ENCODE results near the gene CORO2A.

The CORO2A gene

DNA sequence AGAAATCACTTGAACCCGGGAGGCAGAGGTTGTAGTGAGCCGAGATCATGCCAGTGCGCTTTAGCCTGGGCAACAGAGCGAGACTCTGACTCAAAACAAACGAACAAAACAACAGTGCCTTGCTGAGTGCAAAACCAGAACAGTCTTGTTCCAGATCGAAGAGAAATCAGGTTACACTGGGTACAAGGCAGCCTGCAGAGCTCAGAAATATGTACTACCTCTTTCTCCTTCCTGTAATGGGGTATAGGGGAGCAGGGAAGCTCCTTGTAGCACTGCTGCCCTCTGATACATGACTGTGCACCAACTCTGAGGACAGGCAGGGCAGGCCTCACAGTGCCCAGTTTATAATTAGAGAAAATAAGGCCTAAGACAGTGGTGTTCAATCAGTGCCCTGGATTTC lies 38.4 kb upstream of the CORO2A start:
- no peak for FAIRE-seq
- no peak for TF ChIP-seq POLR2AphosphoS5 (IDR thresholded peaks at IDR 0.05; ENCODE audit: low read depth, low read length)
- no peak for TF ChIP-seq POU2F2 (IDR thresholded peaks at IDR 0.05; ENCODE audit: low read depth, low read length)
- TF ChIP-seq POLR2A (IDR thresholded peaks at IDR 0.05; ENCODE audit: low read depth, low read length), result no peak
- TF ChIP-seq TAF1 (IDR thresholded peaks at IDR 0.05; ENCODE audit: low read depth, low read length), result no peak
- no peak for TF ChIP-seq SPI1 (IDR thresholded peaks at IDR 0.05; ENCODE audit: low read depth, low read length)
- no peak for TF ChIP-seq PAX5 (IDR thresholded peaks at IDR 0.05; ENCODE audit: insufficient read depth, low read length, severe bottlenecking)

DNA sequence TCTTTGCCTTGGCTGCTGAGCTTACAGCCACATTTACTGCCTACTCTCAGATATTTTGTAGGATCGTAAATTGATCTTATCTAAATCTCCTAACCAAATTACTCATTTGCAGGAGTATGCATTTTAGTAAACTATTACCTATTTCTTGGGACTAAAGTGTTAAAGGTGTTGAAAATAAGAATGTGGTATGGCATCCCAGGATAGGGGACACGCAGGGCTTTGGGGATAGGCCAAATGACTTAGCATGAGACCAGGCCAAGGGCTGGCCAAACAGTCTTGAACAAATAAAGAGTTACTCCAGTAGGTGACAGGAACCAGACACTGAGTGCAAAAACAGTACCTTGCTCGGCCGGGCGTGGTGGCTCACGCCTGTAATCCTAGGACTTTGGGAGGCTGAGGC lies 37.9 kb upstream of the CORO2A start:
- FAIRE-seq (no peak), DNase-seq (ENCODE audit: insufficient read length, low spot score) (no peak)
- TF ChIP-seq SPI1 (IDR thresholded peaks at IDR 0.05; ENCODE audit: low read depth, low read length), result no peak
- no peak for TF ChIP-seq POLR2AphosphoS5 (IDR thresholded peaks at IDR 0.05; ENCODE audit: low read depth, low read length)
- TF ChIP-seq TAF1 (IDR thresholded peaks at IDR 0.05; ENCODE audit: low read depth, low read length), result no peak
- TF ChIP-seq POU2F2 (IDR thresholded peaks at IDR 0.05; ENCODE audit: low read depth, low read length), result no peak
- no peak for TF ChIP-seq PAX5 (IDR thresholded peaks at IDR 0.05; ENCODE audit: insufficient read depth, low read length, severe bottlenecking)
- TF ChIP-seq POLR2A (IDR thresholded peaks at IDR 0.05; ENCODE audit: low read depth, low read length), result no peak

More for the DNA sequence above, 38.4 kb upstream of the CORO2A start:
- no peak for DNase-seq (ENCODE audit: insufficient read length, low spot score)

GRCh38 chr9:98229620-98230019 lies 37.2 kb upstream of the CORO2A start:
- TF ChIP-seq POLR2A (IDR thresholded peaks at IDR 0.05; ENCODE audit: low read depth, low read length) (no peak), TAF1 (IDR thresholded peaks at IDR 0.05; ENCODE audit: low read depth, low read length) (no peak), PAX5 (IDR thresholded peaks at IDR 0.05; ENCODE audit: insufficient read depth, low read length, severe bottlenecking) (no peak), SPI1 (IDR thresholded peaks at IDR 0.05; ENCODE audit: low read depth, low read length) (no peak), POU2F2 (IDR thresholded peaks at IDR 0.05; ENCODE audit: low read depth, low read length) (no peak), POLR2AphosphoS5 (IDR thresholded peaks at IDR 0.05; ENCODE audit: low read depth, low read length) (no peak)
- DNase-seq (ENCODE audit: insufficient read length, low spot score) (no peak), FAIRE-seq (no peak)

DNA sequence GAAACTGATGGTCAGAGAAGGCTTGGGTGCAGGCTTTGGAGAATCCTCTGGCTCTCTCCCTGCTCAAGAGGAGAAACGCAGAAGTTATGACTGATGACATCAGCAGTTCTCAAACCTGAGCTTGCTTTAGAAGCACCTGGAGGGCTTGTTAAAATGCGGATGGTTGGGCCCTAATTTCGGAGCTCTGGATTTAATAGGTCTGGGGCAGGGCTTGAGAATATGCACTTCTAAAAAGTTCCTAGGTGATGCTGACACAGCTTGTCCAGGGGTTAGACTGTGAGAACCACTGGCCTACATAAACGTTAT lies 36.6 kb upstream of the CORO2A start:
- TF ChIP-seq PAX5 (IDR thresholded peaks at IDR 0.05; ENCODE audit: insufficient read depth, low read length, severe bottlenecking) (no peak), POLR2A (IDR thresholded peaks at IDR 0.05; ENCODE audit: low read depth, low read length) (no peak), SPI1 (IDR thresholded peaks at IDR 0.05; ENCODE audit: low read depth, low read length) (no peak), POLR2AphosphoS5 (IDR thresholded peaks at IDR 0.05; ENCODE audit: low read depth, low read length) (no peak), POU2F2 (IDR thresholded peaks at IDR 0.05; ENCODE audit: low read depth, low read length) (no peak), TAF1 (IDR thresholded peaks at IDR 0.05; ENCODE audit: low read depth, low read length) (no peak)
- FAIRE-seq (no peak), DNase-seq (ENCODE audit: insufficient read length, low spot score) (no peak)

DNA sequence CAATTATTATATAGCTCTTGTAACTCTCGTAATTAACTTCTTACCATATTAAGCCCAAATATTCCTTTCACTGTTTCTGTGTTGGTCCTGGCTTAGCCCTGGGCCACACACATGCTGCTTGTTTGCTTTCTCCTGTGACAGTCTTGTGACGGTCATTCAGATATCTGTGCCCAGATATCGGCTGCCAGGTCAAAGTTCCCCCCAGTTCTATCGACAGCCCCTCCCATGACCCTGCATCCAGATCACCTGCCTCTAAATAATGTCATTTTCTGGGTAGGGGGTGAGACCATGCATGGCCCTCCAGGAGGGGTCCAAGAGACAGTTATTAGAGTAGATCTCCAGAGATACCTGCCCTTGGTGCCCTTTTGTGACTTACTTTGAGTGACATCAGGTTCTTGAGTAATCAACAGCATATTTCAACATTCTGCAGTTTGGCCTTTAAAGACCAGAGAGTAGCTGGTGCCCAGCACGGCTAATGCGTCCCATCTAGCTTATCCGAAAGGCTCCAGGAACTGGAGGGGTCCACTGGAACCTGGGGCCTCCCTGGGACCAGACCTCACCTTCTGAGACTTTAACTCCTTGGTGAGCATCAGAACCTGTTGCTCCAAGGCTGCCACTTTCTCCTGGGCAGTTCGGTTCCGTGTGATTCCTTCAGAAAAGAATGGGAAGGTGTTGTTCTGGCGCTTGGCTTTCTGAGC lies 36.1 kb upstream of the CORO2A start:
- FAIRE-seq, result no peak
- DNase-seq (ENCODE audit: insufficient read length, low spot score), result no peak
- TF ChIP-seq SPI1 (IDR thresholded peaks at IDR 0.05; ENCODE audit: low read depth, low read length) (no peak), PAX5 (IDR thresholded peaks at IDR 0.05; ENCODE audit: insufficient read depth, low read length, severe bottlenecking) (no peak), TAF1 (IDR thresholded peaks at IDR 0.05; ENCODE audit: low read depth, low read length) (no peak), POLR2AphosphoS5 (IDR thresholded peaks at IDR 0.05; ENCODE audit: low read depth, low read length) (no peak), POU2F2 (IDR thresholded peaks at IDR 0.05; ENCODE audit: low read depth, low read length) (no peak), POLR2A (IDR thresholded peaks at IDR 0.05; ENCODE audit: low read depth, low read length) (no peak)

GRCh38 chr9:98227883-98228282 lies 35.4 kb upstream of the CORO2A start:
- TF ChIP-seq POU2F2 (IDR thresholded peaks at IDR 0.05; ENCODE audit: low read depth, low read length) (no peak), POLR2AphosphoS5 (IDR thresholded peaks at IDR 0.05; ENCODE audit: low read depth, low read length) (no peak), TAF1 (IDR thresholded peaks at IDR 0.05; ENCODE audit: low read depth, low read length) (no peak), SPI1 (IDR thresholded peaks at IDR 0.05; ENCODE audit: low read depth, low read length) (no peak), POLR2A (IDR thresholded peaks at IDR 0.05; ENCODE audit: low read depth, low read length) (no peak), PAX5 (IDR thresholded peaks at IDR 0.05; ENCODE audit: insufficient read depth, low read length, severe bottlenecking) (no peak)
- FAIRE-seq, result no peak
- no peak for DNase-seq (ENCODE audit: insufficient read length, low spot score)

DNA sequence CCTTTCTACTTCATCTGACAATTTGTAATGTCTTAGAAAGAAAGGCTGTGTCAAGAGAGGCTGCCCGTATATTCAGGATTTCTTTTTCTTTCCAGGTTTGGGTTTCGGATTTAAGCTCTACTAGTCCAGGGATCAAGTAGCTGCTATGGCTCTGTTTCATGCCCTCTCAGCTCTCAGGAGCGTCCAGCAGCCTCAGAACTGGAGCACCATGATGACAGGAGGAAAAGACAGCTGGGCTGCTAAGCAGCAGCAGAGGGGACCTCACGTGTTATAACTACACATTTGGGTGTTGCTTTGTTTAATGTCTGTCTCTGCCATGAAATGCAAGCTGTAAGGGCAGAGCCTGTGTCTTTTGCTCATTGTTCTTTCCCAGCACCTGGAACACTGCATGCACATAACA lies 34.5 kb upstream of the CORO2A start:
- DNase-seq (ENCODE audit: insufficient read length, low spot score), result no peak
- TF ChIP-seq POU2F2 (IDR thresholded peaks at IDR 0.05; ENCODE audit: low read depth, low read length) (no peak), TAF1 (IDR thresholded peaks at IDR 0.05; ENCODE audit: low read depth, low read length) (no peak), POLR2A (IDR thresholded peaks at IDR 0.05; ENCODE audit: low read depth, low read length) (no peak), POLR2AphosphoS5 (IDR thresholded peaks at IDR 0.05; ENCODE audit: low read depth, low read length) (no peak), SPI1 (IDR thresholded peaks at IDR 0.05; ENCODE audit: low read depth, low read length) (no peak), PAX5 (IDR thresholded peaks at IDR 0.05; ENCODE audit: insufficient read depth, low read length, severe bottlenecking) (no peak)
- no peak for FAIRE-seq

DNA sequence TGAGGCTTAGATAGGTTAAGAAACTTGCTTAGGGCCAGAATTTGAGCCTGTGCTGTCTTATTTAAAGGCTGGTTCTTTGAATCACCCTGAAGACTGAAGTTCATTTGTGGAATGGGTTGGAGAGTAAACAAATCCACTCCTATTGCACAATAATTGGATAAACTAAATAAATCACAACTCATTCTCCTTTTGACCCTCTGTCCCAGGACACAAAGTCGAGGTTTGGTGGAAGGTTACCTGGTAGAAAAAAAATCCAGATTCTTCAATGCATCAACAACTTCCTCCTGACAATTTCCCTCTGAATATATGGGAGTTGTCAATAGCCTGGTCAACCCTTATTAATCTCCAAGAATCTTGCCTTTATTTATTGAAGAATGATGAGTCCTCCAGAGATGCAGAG lies 34.1 kb upstream of the CORO2A start:
- TF ChIP-seq SPI1 (IDR thresholded peaks at IDR 0.05; ENCODE audit: low read depth, low read length) (no peak), POLR2A (IDR thresholded peaks at IDR 0.05; ENCODE audit: low read depth, low read length) (no peak), POU2F2 (IDR thresholded peaks at IDR 0.05; ENCODE audit: low read depth, low read length) (no peak), POLR2AphosphoS5 (IDR thresholded peaks at IDR 0.05; ENCODE audit: low read depth, low read length) (no peak), PAX5 (IDR thresholded peaks at IDR 0.05; ENCODE audit: insufficient read depth, low read length, severe bottlenecking) (no peak), TAF1 (IDR thresholded peaks at IDR 0.05; ENCODE audit: low read depth, low read length) (no peak)

DNA sequence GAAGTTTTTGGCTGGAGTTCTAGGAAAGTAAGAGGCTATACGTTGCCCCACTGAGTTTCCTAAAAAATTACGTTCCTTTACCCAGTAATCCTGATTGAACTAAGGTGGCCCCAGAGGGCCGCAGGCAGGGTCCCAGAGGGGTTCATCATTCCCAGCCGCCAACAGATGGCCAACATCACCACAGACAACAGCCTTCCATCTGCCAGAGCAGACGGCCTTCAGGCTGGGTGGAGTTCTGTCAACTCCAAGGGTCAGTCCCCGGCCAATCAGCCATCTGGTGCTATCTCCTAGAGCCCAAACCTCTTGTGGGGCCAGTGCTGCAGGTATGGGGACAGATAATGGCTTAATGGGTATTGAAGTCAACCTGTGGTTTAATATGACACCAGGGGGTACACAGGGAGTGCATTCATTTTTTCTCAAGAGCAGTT lies 32.6 kb upstream of the CORO2A start:
- DNase-seq (ENCODE audit: insufficient read length, low spot score) (no peak), FAIRE-seq (no peak)

More for the DNA sequence above, 34.1 kb upstream of the CORO2A start:
- DNase-seq (ENCODE audit: insufficient read length, low spot score) (no peak), FAIRE-seq (no peak)

More for the DNA sequence above, 32.6 kb upstream of the CORO2A start:
- TF ChIP-seq SPI1 (IDR thresholded peaks at IDR 0.05; ENCODE audit: low read depth, low read length) (no peak), POU2F2 (IDR thresholded peaks at IDR 0.05; ENCODE audit: low read depth, low read length) (no peak), POLR2AphosphoS5 (IDR thresholded peaks at IDR 0.05; ENCODE audit: low read depth, low read length) (no peak), TAF1 (IDR thresholded peaks at IDR 0.05; ENCODE audit: low read depth, low read length) (no peak), PAX5 (IDR thresholded peaks at IDR 0.05; ENCODE audit: insufficient read depth, low read length, severe bottlenecking) (no peak), POLR2A (IDR thresholded peaks at IDR 0.05; ENCODE audit: low read depth, low read length) (no peak)
